Kidney epithelial cell (primary cell): ENCODE measurements around the gene TTC39B. TPM values are rescaled to one million over a fixed set of nuclear protein-coding genes. Genes with fewer than 3 reads are reported as not detected.
A peak's percentile ranks its signal among the peaks of the same experiment; 100 is the strongest.
"Not testable (repeated sequence)": the region's sequence is repeated elsewhere in the genome, so short reads cannot be mapped to it uniquely, and the experiment has no call there.

ENCODE experiments used
- DNase-seq: peaks from one replicate; pipeline ENCODE4 v3.0.0-alpha.2; 2010; ENCODE audit warnings: low read depth
- H3K27me3 ChIP-seq: 2 replicates; pipeline ENCODE4 v1.6.0; 2011; ENCODE audit warnings: low read length; ENCODE audit not compliant: control insufficient read depth, insufficient read depth
- H3K36me3 ChIP-seq: 2 replicates; pipeline ENCODE4 v1.5.1; 2011; ENCODE audit warnings: low read length; ENCODE audit not compliant: control insufficient read depth, insufficient read depth
- H3K4me3 ChIP-seq: 2 replicates; pipeline ENCODE4 v1.5.1; 2011; ENCODE audit warnings: low read depth, mild to moderate bottlenecking, control low read depth, low read length
- CTCF ChIP-seq: IDR thresholded peaks from 2 replicates; pipeline ENCODE4 v1.5.1; 2011; ENCODE audit warnings: mild to moderate bottlenecking, moderate library complexity, low read length, control low read depth, inconsistent platforms; ENCODE audit not compliant: insufficient read depth, poor library complexity, severe bottlenecking
- total RNA-seq: library from RNA; depleted of rRNA; stranded (reverse); fragments of >200 nt; gene quantifications from 2 replicates; pipeline ENCODE4 v1.2.3, GENCODE V29; 2015

Gene TTC39B
- total RNA-seq, 1 donor from 2014 or later = 10.6 TPM

- no peaks in the 10 kb centered on the region for H3K27me3 ChIP-seq
- no peaks in the 10 kb centered on the region for H3K36me3 ChIP-seq
- DNase-seq = no peak
- no peak overlapping the region for H3K4me3 ChIP-seq
- no peak for TF ChIP-seq CTCF
Measured at GRCh38 chr9:15239816-15240215, 67.2 kb downstream of the TTC39B start.

DNA sequence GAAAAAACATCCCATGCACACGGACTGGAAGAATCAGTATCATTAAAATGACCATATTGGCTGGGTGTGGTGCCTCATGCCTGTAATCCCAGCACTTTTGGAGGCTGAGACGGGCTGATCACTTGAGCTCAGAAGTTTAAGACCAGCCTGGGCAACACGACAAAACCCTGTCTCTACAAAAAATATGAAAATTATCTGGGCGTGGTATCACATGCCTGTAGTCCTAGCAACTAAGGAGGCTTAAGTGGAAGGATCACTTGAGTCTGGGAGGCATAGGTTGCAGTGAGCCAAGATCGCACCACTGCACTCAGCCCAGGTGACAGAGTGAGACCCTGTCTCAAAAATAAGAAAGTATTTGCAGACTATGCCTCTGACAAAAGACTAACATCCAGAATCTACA lies 68.4 kb downstream of the TTC39B start:
- no peaks in the 10 kb centered on the region for H3K36me3 ChIP-seq
- no peak for TF ChIP-seq CTCF
- no peak for DNase-seq

GRCh38 chr9:15235658-15236057 lies 71.4 kb downstream of the TTC39B start:
- TF ChIP-seq CTCF = no peak
- no peak for DNase-seq
- Histone ChIP-seq H3K4me3 (no peak overlapping the region), H3K27me3 (no peaks in the 10 kb centered on the region), H3K36me3 (no peaks in the 10 kb centered on the region)

More for the DNA sequence above, 68.4 kb downstream of the TTC39B start:
- H3K4me3 ChIP-seq = no peak overlapping the region
- H3K27me3 ChIP-seq = no peaks in the 10 kb centered on the region

- H3K36me3 ChIP-seq, DNase-seq, H3K27me3 ChIP-seq, H3K4me3 ChIP-seq: not testable (repeated sequence)
Measured at GRCh38 chr9:15233941-15234490, 73.0 kb downstream of the TTC39B start.

DNA sequence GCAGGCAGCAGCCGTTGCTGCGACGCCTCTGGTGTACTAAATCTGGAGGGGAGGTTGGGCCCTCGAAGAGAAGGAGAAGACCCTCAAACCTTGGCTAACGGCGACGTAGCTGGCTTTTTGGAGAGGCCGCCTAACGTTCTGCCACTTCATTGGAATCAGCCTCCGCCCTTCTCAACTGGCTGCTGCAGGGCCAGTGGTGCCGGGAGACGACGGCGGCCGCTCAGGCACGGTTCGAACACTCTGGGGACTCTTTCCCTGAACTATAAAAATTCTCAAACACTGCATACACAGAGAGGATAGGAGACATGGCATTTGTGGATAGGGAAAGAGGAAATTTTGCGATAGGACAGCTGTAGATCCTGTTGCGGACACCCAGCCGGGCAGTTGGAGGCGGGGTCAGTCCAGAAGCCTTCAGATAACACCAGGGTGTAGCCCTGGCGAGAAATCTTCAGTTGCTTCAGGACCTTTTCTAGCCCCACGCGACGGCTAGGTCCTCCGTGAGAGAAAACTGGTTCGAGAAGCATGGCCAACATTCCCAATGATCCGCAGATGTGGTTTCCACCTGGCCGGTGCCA lies 74.2 kb downstream of the TTC39B start:
- H3K36me3 ChIP-seq, H3K4me3 ChIP-seq, H3K27me3 ChIP-seq, DNase-seq: not testable (repeated sequence)

DNA sequence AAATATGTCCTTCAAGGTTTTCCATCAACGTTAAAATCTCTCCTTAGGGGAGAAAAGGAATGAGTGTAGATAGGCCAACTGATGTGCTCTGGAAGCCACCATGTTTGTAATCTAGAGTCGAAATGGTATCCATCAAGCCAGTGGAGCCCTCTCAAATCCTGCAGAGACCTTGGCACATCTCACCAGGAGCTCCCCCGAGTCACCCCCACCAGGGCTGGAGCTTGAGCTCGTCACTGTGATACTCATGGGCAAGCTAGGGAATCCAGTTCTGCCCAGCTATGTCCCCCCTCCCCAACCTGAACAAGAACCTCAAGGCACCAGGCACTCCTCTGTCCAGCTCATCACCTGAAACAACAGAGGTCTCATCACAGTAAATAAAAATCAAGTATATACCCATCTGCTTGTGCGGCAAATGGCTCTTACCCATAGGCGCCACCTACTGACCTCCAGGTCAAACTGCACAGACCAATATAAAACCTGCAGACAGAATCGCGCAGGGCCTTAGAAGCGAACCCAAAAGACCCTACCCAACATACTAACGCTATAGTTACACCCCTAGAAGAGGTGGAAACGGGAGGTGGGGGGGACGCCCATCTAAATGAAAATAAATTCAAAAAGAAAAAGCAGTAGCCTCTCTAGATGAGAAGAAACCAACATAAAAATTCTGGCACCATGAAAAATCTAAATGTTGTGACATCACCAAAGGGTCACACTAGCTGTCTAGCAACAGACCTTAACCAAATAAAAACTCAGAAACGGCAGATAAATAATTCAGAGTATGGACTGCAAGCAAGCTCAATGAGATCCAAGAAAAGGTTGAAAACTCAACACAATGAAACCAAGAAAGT lies 75.0 kb downstream of the TTC39B start:
- H3K27me3 ChIP-seq = no peaks in the 10 kb centered on the region
- DNase-seq = no peak
- peak; percentile 57 for TF ChIP-seq CTCF
- no peaks in the 10 kb centered on the region for H3K36me3 ChIP-seq
- no peak overlapping the region for H3K4me3 ChIP-seq
